Endothelial cell of umbilical vein (primary cell): ENCODE measurements around the gene ANKHD1.

Experiments used
- CTCF ChIP-seq, 2 donors: IDR thresholded peaks; 1 replicate in 1 of 2; 2 replicates in 1 of 2; pipeline ENCODE4 v1.5.1; 2011; ENCODE audit warnings: low read length in 2 of 2, mild to moderate bottlenecking in 2 of 2, moderate library complexity in 2 of 2, control low read depth in 1 of 2, inconsistent platforms in 1 of 2, low read depth in 1 of 2; ENCODE audit not compliant: insufficient read depth in 1 of 2; ENCODE audit errors: extremely low read depth in 1 of 2
- FOS ChIP-seq: IDR thresholded peaks from 2 replicates; pipeline ENCODE4 v1.6.1; 2011; ENCODE audit warnings: mild to moderate bottlenecking, low read length, moderate library complexity, borderline replicate concordance; ENCODE audit not compliant: insufficient read depth
- POLR2A ChIP-seq: IDR thresholded peaks from 2 replicates; pipeline ENCODE4 v1.6.1; 2012; ENCODE audit warnings: low read depth, mild to moderate bottlenecking, control low read depth, low read length
- POLR2AphosphoS5 ChIP-seq: IDR thresholded peaks from 2 replicates; pipeline ENCODE4 v1.6.1; 2012; ENCODE audit warnings: low read depth, mild to moderate bottlenecking, control low read depth, low read length, moderate library complexity; ENCODE audit not compliant: insufficient read depth

- TF ChIP-seq POLR2AphosphoS5 (no peak), CTCF (IDR thresholded peaks at IDR 0.05; ENCODE audit: extremely low read depth in 1 of 2, insufficient read depth in 1 of 2, low read depth in 1 of 2, low read length in 2 of 2) (no peak), POLR2A (no peak), FOS (no peak)
Measured at GRCh38 chr5:140360101-140360500, 41.5 kb upstream of the ANKHD1 start, which contains the start of gene SLC4A9.
